H1 (cell line): ENCODE results near the gene PGPEP1. TPM values are rescaled to one million over a fixed set of nuclear protein-coding genes. Genes with fewer than 3 reads are reported as not detected.

Experiments
- ASH2L ChIP-seq: fragments of 200-600, 300-600 bp; sonication (generic); IDR thresholded peaks from one replicate; pipeline ENCODE4 v1.7.1; 2017; ENCODE audit warnings: low read length
- CHD1 ChIP-seq: IDR thresholded peaks from 2 replicates; pipeline ENCODE4 v1.6.1; 2012; ENCODE audit warnings: low read depth, low read length, improper control_type of control experiment
- CHD7 ChIP-seq: fragments of 300-600 bp; sonication (generic); IDR thresholded peaks from 2 replicates; pipeline ENCODE4 v1.7.1; 2012; ENCODE audit warnings: low read length, moderate library complexity, mild to moderate bottlenecking, inconsistent platforms; ENCODE audit not compliant: insufficient replicate concordance
- EZH2 ChIP-seq: fragments of 200-600 bp; sonication (generic); IDR thresholded peaks from 2 replicates; pipeline ENCODE4 v1.7.1; 2012; ENCODE audit warnings: low read depth, mild to moderate bottlenecking, moderate library complexity, low read length, inconsistent platforms; ENCODE audit not compliant: severe bottlenecking
- POLR2A ChIP-seq, 2 experiments: IDR thresholded peaks; 1 replicate in 1 of 2; 2 replicates in 1 of 2; pipeline ENCODE4 v1.6.1; 2011; ENCODE audit warnings: low read depth in 2 of 2, low read length in 2 of 2, mild to moderate bottlenecking in 2 of 2; ENCODE audit errors: control extremely low read depth in 1 of 2
- SIRT6 ChIP-seq: IDR thresholded peaks from one replicate; pipeline ENCODE4 v1.7.1; 2012; ENCODE audit warnings: low read length, inconsistent platforms
- polyA plus RNA-seq, 7 experiments: library from polyadenylated mRNA; depleted of rRNA in 3 of 7; stranded (reverse) in 5 of 7; unstranded in 2 of 7; fragments of >200 nt in 5 of 7; fragments of 200-250 nt in 2 of 7; gene quantifications; 1 replicate in 5 of 7; 2 replicates in 1 of 7; 4 replicates in 1 of 7; pipeline versions ENCODE4 v1.2.1 to v1.2.3, GENCODE V29; 2011 to 2013; ENCODE audit warnings: missing spikeins in 2 of 7, mixed read lengths in 2 of 7
- total RNA-seq: library from RNA; stranded (reverse); fragmentation: NEBNext Ultra II Directional; extraction: Animal tissue kit (Norgen Biotek cat#: 25700); gene quantifications from 2 replicates; pipeline ENCODE4 v1.2.1, GENCODE V29; 2021
- TF ChIP-seq, protein P1 (sequence below), 3 experiments: IDR thresholded peaks; 1 replicate in 2 of 3; 2 replicates in 1 of 3; pipeline versions ENCODE4 v1.5.1 to v1.6.1; 2011; ENCODE audit warnings: low read length in 3 of 3, mild to moderate bottlenecking in 3 of 3, inconsistent platforms in 2 of 3, low read depth in 1 of 3, moderate library complexity in 1 of 3; ENCODE audit not compliant: insufficient read depth in 1 of 3; ENCODE audit errors: control extremely low read depth in 1 of 3

Gene PGPEP1
- total and polyA plus RNA-seq, 2 of the 8 experiments (the other 6 are each of a cell fraction or from before 2014, with no cell fraction given): 17.0 to 33.4 TPM

DNA sequence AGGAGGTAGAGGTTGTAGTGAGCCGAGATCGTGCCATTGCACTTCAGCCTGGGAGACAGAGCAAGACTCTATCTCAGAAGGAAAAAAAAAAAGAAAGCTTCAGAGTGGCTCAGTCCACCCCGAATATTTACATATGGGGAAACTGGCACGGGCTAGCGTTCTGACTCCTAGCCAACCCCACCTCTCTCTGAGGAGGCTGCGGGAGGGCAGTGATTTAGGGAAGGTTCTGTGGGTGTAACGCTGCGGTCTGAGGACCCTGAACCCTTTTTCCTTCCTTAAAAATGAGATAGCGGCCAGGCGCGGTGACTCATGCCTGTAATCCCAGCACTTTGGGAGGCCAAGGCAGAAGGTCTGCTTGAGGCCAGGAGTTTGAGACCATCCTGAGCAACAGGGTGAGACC is 52.0 kb downstream of the PGPEP1 start (continued):
- TF ChIP-seq CHD7 (no peak), POLR2A (IDR thresholded peaks at IDR 0.05; ENCODE audit: control extremely low read depth in 1 of 2, low read depth in 2 of 2, low read length in 2 of 2) (no peak), CHD1 (no peak), ASH2L (no peak), EZH2 (no peak), SIRT6 (no peak)
- TF ChIP-seq, protein P1, sequence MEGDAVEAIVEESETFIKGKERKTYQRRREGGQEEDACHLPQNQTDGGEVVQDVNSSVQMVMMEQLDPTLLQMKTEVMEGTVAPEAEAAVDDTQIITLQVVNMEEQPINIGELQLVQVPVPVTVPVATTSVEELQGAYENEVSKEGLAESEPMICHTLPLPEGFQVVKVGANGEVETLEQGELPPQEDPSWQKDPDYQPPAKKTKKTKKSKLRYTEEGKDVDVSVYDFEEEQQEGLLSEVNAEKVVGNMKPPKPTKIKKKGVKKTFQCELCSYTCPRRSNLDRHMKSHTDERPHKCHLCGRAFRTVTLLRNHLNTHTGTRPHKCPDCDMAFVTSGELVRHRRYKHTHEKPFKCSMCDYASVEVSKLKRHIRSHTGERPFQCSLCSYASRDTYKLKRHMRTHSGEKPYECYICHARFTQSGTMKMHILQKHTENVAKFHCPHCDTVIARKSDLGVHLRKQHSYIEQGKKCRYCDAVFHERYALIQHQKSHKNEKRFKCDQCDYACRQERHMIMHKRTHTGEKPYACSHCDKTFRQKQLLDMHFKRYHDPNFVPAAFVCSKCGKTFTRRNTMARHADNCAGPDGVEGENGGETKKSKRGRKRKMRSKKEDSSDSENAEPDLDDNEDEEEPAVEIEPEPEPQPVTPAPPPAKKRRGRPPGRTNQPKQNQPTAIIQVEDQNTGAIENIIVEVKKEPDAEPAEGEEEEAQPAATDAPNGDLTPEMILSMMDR (IDR thresholded peaks at IDR 0.05; ENCODE audit: control extremely low read depth in 1 of 3, insufficient read depth in 1 of 3, low read depth in 1 of 3, low read length in 3 of 3): no peak
